NCI-H2107 (cell line): Measurements from ENCODE around the gene MPP4.

Experiments
- DNase-seq: peaks from one replicate; lab custom pipeline; 2025; lab: John Stamatoyannopoulos, UW

Gene MPP4

DNA sequence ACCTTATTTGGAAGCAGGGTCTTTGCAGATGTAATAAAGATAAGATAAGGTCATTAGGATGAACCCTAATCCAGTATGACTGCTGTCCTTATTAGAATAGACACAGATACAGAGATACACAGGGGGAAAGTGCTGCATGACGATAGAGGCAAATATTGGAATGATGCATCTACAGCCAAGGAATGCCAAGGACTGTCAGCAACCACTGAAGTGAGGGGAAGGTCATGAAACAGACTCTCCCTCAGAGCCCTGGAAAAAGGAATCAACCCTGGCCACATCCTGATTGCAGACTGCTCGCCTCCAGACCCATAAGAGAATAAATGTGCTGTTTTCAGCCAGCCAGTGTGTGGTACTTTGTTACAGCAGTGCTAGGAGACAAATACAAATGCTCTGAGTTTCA is 69.9 kb downstream of the MPP4 start:
- no peak for DNase-seq

DNA sequence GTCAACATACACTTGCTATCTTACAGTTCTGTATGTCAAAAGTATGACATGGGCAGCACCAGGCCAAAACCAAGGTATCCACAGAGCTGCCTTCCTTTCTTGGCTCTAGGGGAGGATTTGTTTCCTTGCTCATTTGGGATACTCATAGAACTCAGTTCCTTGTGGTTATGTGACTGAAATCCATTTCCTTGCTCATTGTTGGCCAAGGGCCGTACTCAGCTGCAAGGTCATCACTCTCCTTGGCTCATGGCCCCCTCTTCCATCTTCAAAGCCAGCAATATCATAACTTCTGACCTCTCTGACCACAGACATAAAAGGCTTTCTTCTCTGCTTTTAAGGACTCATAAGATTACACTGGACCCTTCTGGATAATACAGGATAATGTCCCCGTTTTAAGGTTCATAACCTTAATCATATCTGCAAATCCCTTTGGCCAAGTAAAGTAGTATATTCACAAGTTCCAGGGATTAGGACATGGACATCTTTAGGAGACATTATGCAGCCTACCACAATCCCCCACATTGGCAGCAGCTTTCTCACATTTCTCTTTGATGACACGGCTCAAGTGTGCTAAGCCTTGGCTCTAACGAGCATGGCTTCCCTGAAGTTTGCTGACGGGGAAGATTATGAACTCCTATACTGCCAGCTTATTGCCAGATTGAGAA is 76.0 kb downstream of the MPP4 start:
- DNase-seq: no peak

- no peak for DNase-seq
Measured at GRCh38 chr2:201621293-201621999, 77.0 kb downstream of the MPP4 start.

DNA sequence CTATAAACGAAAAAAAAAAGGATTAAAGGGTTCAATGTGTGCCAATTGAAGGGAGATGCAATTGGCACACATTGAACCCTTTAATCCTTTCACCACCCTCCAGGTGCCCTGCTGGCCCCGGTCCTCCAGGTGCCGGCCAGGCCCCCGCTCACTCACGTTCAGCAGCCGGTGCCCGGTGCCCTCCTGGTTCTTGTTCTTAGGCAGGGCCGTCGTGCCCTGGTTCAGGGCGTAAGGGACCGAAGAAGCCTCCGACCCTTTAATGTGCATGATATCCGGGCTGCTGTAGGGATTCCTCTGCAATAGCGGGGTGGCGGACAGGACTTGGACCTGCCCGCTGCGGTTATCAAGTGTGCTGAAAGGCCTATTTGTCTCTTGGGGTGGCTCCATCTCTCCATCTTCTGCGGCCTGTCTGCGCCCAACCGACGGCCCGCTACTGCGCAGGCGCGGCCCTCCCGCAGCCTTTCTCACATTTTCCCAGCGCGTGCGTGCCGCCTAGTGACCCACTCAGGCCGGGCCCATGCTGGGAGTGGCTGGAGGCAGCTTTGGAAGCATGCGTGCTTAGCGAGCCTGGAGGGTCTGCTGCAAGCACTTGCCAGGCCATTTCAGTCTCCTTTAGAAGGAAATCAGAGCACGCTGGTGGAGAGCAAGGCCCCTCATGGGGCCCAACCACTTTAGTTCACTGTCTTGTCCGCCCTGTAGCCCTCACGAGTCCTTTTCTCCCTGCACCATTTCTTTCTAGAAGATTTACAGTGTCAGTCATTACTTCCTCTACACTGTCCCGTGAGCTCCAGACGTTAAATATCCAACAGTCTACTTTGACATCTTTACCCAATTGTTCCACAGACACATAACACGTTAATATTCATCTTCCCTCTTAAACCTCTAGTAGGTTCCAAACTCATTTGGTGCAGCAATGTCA is 79.4 kb downstream of the MPP4 start:
- no peak for DNase-seq

- DNase-seq: no peak
Measured at GRCh38 chr2:201608021-201608420, 90.4 kb downstream of the MPP4 start.

GRCh38 chr2:201607568-201607967 is 90.9 kb downstream of the MPP4 start:
- DNase-seq: no peak

- DNase-seq: no peak
Measured at GRCh38 chr2:201600906-201601305, 97.5 kb downstream of the MPP4 start.

DNA sequence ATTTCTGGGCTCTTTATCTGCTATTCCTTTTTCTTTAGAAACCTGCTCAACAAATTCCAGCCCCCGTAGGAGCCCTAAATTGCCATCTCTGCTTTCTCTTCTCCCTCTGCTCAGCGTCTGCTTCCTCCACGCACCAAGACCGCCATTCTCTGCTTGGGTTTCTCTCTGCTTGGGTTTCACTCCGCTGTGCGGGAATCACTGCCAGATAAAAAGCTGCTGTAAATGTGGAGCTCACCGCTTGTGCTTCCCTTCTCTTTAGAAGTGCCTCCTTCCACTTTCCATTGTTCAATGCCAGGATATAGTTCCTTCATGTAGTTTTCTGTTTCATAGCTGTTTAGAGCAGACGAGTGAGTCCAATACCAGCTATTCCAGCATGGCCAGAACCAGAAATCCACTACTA is 101.0 kb downstream of the MPP4 start:
- no peak for DNase-seq
